GM20431 (cell line): ENCODE results near the gene SOWAHC.
"Not testable (repeated sequence)": the region's sequence is repeated elsewhere in the genome, so short reads cannot be mapped to it uniquely, and the experiment has no call there.

Experiments
- in situ Hi-C: fragments of 300-500 bp; cut with MseI, MboI; formaldehyde crosslinking; loops from one replicate; pipeline ENCODE4 v1.15.0; 2020; ENCODE audit warnings: low sequenced_read_pairs; ENCODE audit not compliant: unreplicated experiment

The SOWAHC gene

GRCh38 chr2:109613922-109614714 lies at the start of gene SOWAHC, which contains the start of gene SEPTIN10:
Gene SOWAHC (plus strand): TSS chr2:109614364. CDS start chr2:109614490, 126 bp downstream.
Gene SEPTIN10 (minus strand): TSS chr2:109613966. CDS start chr2:109613827, 139 bp downstream.
- in situ Hi-C loops: no loop called here

DNA sequence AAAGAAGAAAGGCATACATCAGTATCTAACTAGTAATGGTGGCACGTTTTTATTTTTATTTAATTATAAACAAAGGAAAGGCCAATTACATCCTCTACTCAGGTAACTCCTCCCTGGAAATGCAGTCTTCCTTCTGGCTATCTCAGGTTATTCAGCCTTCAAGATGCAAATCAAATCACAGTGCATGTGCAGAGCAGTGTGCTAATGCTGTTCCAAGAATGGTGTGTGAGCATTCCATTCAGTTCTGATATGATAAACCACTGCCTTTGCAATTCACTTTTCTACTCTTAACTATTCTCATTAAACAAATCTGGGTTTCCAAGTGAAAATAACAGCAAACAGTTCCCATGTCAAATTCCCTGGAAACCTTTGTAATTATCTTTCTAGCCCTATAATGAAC lies 38.8 kb upstream of the SOWAHC start:
- in situ Hi-C loops: no loop called here

DNA sequence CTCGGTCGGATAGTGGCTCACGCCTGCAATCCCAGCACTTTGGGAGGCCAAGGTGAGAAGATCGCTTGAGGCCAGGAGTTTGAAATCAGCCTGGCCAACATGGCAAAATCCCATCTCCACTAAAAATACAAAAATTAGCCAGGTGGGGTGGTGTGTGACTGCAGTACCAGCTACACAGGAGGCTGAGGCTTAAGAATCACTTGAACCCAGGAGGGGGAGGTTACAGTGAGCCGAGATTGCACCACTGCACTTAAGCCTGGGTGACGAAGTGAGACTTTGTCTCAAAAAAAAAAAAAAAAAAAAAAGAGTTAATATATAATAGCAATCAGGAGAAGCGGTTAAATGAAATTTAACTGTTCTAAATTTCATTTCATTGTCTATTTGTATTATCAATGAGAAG lies 36.5 kb upstream of the SOWAHC start:
- in situ Hi-C loops: not testable (repeated sequence)

DNA sequence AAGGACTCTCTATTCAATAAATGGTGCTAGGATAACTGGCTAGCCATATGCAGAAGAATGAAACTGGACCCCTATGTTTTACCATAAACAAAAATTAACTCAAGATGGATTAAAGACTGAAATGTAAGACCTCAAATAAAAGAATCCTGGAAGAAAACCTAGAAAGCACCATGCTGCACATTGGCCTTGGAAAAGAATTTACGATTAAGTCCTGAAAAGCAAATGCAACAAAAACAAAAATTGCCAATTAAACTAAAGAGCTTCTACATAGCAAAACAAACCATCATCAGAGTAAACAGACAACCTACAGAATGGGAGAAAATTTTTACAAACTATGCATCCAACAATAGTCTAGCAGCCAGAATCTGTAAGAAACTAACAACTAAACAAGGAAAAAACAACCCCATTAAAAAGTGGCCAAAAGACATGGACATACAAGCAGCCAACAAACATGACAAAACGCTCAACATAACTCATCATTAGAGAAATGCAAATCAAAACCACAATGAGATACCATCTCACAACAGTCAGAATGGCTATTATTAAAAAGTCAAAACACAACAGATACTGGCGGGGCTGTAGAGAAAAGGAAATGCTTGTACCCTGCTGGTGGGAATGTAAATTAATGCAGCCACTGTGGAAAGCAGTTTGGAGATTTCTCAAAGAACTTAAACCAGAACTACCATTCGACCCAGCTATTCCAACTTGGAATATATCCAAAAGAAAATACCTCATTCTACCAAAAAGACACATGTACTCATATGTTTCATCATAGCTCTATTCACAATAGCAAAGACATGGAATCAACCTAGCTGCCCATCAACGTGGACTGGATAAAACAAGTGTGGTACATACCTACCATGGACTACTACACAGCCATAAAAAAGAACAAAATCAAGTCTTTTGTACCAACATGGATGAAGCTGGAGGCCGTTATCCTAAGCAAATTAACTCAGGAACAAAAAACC lies 31.0 kb upstream of the SOWAHC start:
- in situ Hi-C loops: no loop called here

DNA sequence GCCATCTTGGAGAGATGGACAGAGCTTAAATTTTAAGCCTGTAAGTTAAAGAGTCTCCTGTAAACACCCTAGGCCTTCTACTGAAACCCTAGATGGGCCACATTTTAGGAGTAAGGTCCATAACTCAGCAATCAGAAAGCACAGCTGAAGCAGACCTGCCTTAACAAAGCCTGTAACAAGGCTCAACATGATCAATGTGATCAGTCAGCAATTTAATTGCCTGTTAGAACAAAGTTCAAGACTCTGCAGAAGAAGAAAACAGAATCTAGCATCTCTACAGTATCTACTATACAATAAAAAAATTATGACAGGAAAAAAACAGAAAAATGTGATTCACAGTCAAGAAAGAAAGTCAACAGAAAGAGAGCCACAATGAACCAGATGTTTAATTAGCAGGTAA lies 27.5 kb upstream of the SOWAHC start:
- in situ Hi-C loops: no loop called here

DNA sequence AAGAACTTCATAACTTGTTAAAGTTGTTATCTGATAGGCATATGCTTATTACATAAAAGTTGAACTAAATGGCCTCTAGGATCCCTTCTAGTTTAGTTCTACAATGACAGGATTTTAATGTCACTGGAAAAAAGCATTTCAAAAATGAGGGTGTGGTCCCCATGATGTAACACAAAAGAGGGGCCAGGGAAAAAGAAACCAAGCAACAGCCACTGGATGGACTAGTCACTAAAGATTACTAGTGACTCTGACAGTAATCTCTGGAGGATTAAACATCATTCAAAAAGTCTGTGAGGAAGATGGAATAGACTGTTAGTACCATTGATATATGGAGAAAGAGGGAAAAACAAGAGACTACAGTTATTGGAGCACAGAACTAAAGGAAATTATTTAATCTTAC lies 23.0 kb upstream of the SOWAHC start:
- in situ Hi-C loops: no loop called here

DNA sequence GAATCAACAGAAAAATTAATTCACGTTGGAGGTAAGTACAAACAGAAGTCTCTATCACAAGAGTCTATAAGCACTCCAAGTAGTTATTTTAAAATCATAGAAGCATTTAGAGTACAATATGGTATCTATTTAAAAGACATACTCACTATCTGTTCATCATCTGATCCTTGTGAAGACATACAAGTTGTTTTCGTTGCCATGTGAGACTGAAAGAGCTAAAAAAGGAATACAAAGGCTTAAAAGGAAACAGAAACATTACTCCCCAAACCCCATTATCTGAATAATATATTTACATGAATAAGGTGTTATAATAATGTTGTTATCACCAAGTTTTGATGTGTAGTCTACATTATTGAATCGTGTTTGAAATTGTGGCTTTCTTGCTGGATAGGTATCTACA lies 21.3 kb upstream of the SOWAHC start:
- in situ Hi-C loops: no loop called here

GRCh38 chr2:109594246-109594885 lies 19.8 kb upstream of the SOWAHC start:
- in situ Hi-C loops: no loop called here

DNA sequence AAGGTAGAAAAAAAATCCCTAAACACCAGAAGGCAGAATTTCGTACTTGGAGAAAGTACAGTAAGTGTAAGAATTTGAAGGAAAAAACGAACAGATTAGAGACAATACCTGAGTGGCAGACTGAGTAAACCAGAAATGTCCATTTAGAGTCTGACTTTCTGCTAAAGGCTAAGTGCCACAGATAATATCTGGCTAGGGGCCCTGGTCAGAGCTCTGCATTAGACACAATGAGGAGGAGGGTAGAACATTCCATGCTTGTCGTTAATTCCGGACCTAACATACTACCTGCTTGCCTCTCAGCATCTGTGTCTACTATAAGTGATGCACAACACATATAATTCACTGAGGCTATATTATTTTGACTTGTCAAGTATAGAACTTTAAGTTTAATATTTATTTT lies 18.5 kb upstream of the SOWAHC start:
- in situ Hi-C loops: no loop called here

- in situ Hi-C loops: no loop called here
These were observed 16.9 kb upstream of the SOWAHC start for GRCh38 chr2:109597283-109597682.

DNA sequence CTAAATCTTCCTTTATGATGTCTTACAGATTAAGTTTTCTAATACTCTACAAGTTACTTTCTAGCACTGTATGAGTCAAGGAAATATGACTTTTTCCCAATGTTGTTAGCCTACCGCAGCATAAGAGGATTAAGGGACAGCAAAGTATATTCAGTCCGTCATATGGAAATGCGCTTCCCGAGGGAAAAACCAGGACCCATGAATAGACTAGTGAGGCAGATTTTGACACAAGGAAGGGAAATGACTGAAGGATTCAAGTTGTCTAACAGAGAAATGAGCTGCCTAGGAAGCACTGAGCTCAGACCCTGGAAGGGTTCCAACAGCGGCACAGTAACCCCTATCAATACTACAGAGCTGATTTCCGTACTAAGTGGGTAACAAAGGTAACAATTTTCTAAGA lies 12.4 kb upstream of the SOWAHC start:
- in situ Hi-C loops: no loop called here

- in situ Hi-C loops: no loop called here
These were observed 11.5 kb upstream of the SOWAHC start for GRCh38 chr2:109602617-109603188.

DNA sequence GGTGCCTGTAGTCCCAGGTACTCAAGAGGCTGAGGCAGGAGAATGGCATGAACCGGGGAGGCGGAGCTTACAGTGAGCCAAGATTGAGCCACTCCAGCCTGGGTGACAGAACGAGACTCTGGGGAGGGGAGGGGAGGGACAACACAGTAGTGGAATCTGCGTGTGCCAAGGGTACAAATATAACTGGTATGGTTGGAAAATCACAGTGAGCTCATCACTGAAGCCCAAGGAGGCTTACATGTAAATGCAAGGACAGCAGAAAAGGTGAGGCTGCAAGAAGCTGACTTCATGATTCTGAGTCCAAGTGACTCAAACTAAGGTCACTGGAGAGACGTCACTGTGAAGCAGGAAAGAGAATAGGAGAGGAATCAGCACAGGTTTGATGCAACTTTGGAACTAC lies 9.6 kb upstream of the SOWAHC start:
- in situ Hi-C loops: no loop called here

DNA sequence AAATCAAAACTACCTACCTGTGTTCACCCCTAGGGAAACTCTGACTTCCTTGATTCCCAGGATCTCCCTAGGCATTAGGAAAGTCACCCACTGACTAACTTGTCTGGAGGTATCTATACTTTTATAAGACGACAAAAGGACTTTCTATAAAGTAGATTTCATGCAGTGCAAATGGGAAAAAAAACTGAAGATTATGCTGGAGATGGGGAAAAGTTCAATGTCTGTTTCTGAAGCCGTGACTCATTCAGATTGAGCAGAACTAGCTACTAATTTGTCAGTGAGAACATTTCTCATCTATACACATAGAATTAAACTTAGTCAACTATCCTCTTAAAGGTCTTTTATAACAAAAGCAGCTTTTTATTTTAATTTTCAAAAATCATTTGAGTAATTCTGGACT lies 6.4 kb upstream of the SOWAHC start:
- in situ Hi-C loops: no loop called here

DNA sequence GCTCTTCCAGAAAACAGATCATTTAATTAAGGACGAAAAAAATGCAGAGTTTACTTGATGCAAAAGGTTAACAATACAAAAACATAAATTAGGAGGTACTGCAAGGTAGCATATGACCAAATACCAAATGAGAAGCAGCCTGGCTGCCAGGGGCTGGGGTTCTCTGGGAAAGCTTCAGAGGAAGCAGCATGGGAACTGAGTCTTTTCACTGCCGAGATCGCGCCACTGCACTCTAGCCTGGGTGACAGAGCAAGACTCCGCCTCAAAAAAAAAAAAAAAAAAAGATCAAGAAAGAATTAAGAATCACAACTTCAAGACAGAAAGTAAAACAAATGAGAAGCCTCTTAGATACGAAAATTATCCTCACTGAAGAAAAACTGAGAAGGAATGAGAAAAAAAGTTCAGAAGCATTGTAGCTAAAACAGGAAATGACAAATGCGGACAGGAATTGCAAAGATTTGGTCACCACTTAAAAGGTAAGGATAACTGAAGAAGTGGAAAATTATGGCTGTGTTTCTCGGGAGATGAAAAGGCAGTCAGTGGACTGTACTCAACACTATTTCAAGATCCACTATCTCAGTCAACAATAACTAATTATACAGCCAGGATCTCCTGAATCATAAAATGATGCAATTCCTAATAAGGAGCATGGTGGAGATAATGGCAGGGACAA lies 4.7 kb upstream of the SOWAHC start:
- in situ Hi-C loops: no loop called here

GRCh38 chr2:109611467-109612095 lies 2.6 kb upstream of the SOWAHC start:
- in situ Hi-C loops: no loop called here

DNA sequence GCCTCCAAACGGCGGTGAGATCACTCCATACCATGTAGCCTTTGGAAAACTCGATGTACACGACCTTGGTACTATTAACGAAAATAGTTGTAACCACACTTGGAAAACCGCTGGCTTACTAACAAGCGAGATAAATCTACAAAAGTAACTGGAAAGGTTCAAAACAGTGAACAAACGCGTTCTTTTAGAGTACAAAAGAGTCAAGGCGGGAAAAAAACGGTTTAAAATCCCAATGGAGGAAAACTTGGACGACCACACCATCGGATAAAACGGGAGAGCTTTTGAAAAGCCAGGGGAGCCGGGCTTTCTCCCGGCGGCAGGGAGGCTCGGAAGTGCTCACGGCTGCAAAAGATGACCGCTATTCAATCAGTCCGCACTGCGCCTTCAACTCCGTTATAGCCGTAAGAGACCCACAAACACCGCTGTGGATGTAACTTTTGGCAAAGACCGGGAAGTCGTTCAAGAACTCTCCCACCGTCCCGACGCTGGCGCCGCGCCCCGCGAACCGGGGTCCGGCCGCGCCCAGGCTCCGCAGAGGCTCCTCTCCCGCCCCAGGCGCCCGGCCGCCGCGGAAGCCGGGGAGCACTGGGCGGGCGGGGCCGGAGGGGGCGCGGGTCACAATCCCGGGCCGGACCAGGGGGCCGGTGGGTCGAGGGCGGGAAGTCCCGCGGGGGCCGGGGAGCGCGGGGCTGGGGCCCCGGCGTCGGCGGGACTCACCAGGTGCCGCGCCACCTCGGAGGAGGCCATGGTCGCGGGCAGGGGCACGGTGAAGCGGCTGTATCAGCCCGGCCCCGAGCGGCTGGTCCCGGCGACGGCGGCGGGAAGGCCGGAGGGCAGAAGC lies 863 bp upstream of the SOWAHC start:
- in situ Hi-C loops: no loop called here
